Nucleus accumbens (tissue), 56 donors: ENCODE data around the gene UPK3BL2.
"Not testable (repeated sequence)": the region's sequence is repeated elsewhere in the genome, so short reads cannot be mapped to it uniquely, and the experiment has no call there.

Source experiments
- DNase-seq, 56 donors: peaks; one replicate each; lab custom pipeline; 2025; lab: John Stamatoyannopoulos, UW

Gene UPK3BL2

DNA sequence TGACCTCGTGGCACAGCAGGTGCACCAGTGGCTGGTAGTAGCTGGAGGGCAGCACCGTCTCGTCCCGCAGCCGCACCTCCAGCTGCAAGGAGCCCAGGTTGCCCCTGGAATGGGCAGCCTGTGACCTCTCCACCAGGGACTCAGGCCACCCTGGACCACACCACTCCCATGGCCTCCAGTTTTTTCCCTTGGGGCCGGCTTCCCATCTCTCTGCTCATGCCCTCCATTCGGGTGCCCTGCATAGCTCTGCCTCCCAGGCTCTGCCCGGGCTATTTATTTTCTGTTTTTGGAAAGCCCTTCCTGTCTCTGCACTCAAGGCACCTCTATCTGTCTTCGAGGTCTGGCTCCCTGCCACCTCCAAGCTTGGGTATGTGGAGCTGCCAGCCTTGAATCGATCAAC, 46.6 kb downstream of the UPK3BL2 start:
- DNase-seq, result not testable (repeated sequence)

DNA sequence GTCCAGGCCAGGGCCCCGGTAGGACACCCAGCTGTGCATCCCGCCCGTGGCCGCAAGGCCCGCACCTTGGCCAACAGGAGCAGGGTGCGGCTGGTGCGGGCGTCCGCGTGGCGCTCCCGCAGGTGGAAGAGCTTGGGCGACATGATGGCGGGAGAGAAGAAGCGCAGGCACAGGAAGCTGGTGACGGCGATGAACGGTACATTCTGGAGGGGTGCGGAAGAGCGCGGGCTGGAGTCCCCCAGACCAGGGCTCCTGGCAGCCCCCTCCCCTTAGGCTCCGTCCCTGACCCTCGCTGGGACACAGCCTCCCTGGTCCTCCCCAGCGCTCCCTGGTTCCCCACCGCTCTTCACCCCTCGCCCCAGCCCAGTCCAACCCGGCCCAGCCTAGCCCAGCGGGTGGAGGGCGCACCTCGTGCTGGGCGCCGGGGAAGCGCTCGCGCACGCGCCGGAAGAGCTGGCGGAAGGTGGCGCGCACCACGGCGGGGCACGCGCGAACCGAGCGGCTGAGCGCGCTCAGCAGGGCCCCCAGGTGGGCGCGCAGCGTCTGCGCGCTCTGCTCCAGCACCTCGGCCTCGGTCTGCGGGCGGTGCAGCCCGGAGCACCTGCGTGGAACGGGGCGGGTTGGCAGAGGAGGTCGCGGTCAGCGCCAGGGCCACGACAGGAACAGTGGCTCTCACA, 48.9 kb downstream of the UPK3BL2 start:
- not testable (repeated sequence) for DNase-seq

DNA sequence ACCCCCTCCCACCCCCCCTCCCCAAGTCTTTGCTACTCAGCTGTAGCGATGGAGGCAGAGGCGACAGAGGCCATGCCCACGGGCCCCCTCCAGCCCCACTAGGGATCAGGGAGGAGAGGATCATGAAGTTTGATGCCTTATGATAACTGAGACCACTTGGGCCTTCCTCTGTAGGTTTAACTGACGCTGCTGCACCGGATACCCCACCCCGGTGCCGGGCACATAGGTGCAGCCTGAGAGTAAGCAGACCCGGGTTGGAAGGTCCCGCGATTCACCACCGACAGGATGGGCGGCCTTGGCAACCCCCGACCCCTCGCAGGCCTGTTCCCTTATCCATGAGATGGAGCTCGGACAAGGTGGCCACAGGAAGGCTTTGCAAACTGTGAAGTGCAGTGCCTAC, 49.5 kb downstream of the UPK3BL2 start:
- not testable (repeated sequence) for DNase-seq

DNA sequence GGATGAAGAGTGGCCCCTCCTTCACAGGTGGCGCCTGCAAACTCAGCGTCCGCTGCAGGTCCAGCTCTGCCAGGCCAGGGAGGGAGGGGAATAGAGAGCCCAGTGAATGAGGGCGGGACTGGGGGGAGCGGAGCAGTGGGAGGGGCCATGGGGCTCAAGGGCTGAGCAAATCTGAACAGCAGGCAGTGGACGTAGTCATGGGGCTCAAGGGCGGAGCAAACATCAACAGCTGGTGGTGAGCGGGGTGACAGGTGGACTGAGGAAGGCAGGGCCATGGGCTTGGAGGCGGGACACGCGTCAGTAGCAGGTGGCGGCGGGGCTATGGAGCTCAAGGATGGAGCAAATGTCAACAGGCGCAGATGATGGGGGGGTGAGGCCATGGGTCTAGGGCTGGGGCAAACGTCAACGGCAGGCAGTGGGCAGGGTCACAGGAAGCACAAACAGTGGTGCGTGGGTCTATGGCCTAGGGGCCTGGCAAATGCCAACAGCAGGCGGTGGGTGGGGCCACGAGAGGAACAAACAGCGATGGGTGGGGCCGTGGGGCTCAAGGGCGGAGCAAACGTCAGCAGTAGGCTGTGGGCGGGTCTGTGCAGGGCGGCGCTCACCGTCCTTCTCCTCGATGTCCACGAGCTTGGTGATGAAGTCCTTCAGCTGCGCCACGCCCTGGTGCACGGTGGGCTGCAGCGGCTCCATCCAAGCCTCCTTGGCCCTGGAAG, 50.1 kb downstream of the UPK3BL2 start:
- not testable (repeated sequence) for DNase-seq

DNA sequence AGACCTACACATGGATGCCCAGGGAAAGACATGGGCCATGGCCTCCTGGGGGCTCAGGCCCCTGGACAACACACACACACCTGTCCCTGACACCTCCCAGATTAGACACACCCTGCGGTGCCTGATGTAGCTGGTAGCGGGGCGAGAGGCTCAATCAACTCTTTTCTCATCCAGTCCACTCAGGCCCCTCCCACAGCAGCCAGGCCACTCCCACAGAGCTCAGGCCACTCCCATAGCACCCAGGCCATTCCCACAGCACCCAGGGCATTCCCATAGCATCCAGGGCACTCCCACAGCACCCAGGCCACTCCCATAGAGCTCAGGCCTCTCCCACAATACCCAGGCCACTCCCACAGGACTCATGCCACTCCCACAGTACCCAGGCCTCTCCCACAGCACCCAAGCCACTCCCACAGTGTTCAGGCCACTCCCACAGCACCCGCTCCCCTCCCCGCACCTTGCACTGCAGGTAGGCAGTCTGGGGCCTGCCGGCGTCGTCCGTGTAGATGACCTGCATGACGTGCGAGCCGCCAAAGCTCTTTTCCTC, 52.9 kb downstream of the UPK3BL2 start:
- not testable (repeated sequence) for DNase-seq
